ENCODE data around the gene TMTC4. TPM values are rescaled to one million over a fixed set of nuclear protein-coding genes. Genes with fewer than 3 reads are reported as not detected.

Gene TMTC4
- total RNA-seq, 3 donors from 2014 or later, result 16.6 to 28.2 (median 16.8) TPM

DNA sequence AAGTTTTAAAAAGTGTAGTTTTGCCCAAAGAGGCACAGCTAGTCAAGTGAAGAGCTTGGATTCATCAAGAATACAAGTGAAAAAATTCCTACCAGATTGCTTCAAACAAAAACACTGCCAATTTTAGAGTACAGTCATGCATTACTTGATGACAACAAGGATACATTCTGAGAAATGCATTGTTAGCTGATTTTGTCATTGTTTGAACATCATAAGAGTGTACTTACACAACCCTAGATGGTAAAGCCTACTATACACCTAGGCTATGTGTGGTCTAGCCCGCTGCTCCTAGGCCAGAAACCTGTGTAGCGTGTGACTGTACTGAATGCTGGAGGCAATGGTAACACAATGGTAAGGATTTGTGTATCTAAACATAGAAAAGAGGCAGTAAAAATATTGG lies 41.1 kb downstream of the TMTC4 start:
- H3K9me3 ChIP-seq, result no peaks in the 10 kb centered on the region
- no peak overlapping the region for H3K4me3 ChIP-seq
- no peaks in the 10 kb centered on the region for H3K4me1 ChIP-seq
- H3K36me3 ChIP-seq, result peaks cover 4% of the 10 kb centered on the region
- no peaks in the 10 kb centered on the region for H3K27me3 ChIP-seq
- no peak for TF ChIP-seq POLR2AphosphoS5 (IDR thresholded peaks at IDR 0.05)
- no peak for TF ChIP-seq POLR2A (IDR thresholded peaks at IDR 0.05)
- no peak for TF ChIP-seq CTCF (IDR thresholded peaks at IDR 0.05)
- no peak overlapping the region for H3K27ac ChIP-seq
- intact Hi-C loops (cut with DNase I; ENCODE audit: low total_unique reads), result no loop called here
- DNase-seq (ENCODE audit: low spot score in 2 of 2), result no peak

GRCh38 chr13:100630555-100630954 lies 44.0 kb downstream of the TMTC4 start:
- Histone ChIP-seq H3K27me3 (no peaks in the 10 kb centered on the region), H3K4me3 (no peak overlapping the region), H3K36me3 (no peaks in the 10 kb centered on the region), H3K4me1 (no peaks in the 10 kb centered on the region), H3K9me3 (no peaks in the 10 kb centered on the region), H3K27ac (no peak overlapping the region)
- intact Hi-C loops (cut with DNase I; ENCODE audit: low total_unique reads), result no loop called here
- no peak for DNase-seq (ENCODE audit: low spot score in 2 of 2)
- TF ChIP-seq POLR2AphosphoS5 (IDR thresholded peaks at IDR 0.05), result no peak
- TF ChIP-seq CTCF (IDR thresholded peaks at IDR 0.05), result no peak
- TF ChIP-seq POLR2A (IDR thresholded peaks at IDR 0.05), result no peak

DNA sequence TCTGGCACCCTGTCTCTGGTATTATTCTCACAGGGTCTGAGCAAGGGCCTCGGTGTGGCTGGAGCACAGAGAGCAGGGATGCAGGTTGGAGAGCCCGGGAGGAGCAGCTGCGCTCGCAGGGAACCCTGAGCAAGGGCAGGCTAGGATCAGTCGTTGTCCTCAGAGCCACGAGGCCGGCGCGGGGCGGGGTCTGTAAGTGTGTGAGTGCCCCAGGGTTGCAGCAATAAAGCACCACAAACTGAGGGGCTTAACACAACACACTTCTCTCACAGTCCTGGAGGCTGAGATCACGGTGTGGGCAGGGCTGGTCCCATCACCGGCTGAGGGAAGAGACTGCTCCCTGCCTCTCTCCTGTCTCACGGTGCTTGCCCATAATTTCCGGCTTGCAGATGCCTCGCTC lies 47.5 kb downstream of the TMTC4 start:
- intact Hi-C loops (cut with DNase I; ENCODE audit: low total_unique reads), result no loop called here
- Histone ChIP-seq H3K4me1 (no peaks in the 10 kb centered on the region), H3K36me3 (no peaks in the 10 kb centered on the region), H3K9me3 (no peaks in the 10 kb centered on the region), H3K27ac (no peak overlapping the region), H3K27me3 (no peaks in the 10 kb centered on the region), H3K4me3 (no peak overlapping the region)
- DNase-seq (ENCODE audit: low spot score in 2 of 2), result no peak
- TF ChIP-seq CTCF (IDR thresholded peaks at IDR 0.05), result no peak
- TF ChIP-seq POLR2AphosphoS5 (IDR thresholded peaks at IDR 0.05), result no peak
- no peak for TF ChIP-seq POLR2A (IDR thresholded peaks at IDR 0.05)

- no peak for TF ChIP-seq CTCF (IDR thresholded peaks at IDR 0.05)
- DNase-seq (ENCODE audit: low spot score in 2 of 2), result no peak
- H3K27ac ChIP-seq, result no peak overlapping the region
- no peaks in the 10 kb centered on the region for H3K9me3 ChIP-seq
- intact Hi-C loops (cut with DNase I; ENCODE audit: low total_unique reads), result no loop called here
- no peaks in the 10 kb centered on the region for H3K36me3 ChIP-seq
- no peaks in the 10 kb centered on the region for H3K4me1 ChIP-seq
- H3K27me3 ChIP-seq, result no peaks in the 10 kb centered on the region
- H3K4me3 ChIP-seq, result no peak overlapping the region
Measured at GRCh38 chr13:100625447-100625846, 49.1 kb downstream of the TMTC4 start.

DNA sequence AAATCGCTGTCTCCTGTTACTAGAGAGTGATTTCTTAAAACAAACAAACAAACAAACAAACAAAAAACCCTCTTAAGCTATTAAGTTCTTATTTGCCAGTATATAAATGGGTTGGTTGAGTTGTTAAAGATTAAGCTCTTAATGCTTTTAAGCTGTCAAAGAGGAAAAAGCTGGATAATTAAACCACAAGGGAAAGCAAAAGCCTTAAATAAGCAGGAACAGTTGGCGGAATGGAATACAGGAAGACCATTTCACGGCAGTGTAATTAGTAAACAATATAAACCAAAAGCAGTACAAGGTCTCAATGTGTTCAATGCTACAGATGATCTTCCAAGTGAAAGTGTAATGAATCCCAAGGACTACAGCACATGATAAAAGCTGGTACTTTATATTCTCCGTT lies 53.8 kb downstream of the TMTC4 start:
- DNase-seq (ENCODE audit: low spot score in 2 of 2), result no peak
- intact Hi-C loops (cut with DNase I; ENCODE audit: low total_unique reads), result no loop called here
- Histone ChIP-seq H3K36me3 (no peaks in the 10 kb centered on the region), H3K27ac (no peak overlapping the region), H3K4me1 (no peaks in the 10 kb centered on the region), H3K9me3 (peaks cover 0 to 7% of the 10 kb centered on the region in 2 donors), H3K4me3 (no peak overlapping the region), H3K27me3 (no peaks in the 10 kb centered on the region)
- TF ChIP-seq POLR2A (IDR thresholded peaks at IDR 0.05) (no peak), CTCF (IDR thresholded peaks at IDR 0.05) (no peak), POLR2AphosphoS5 (IDR thresholded peaks at IDR 0.05) (no peak)

Measured in breast epithelium (tissue), 4 donors.